Type B pancreatic cell (in vitro differentiated cells): ENCODE measurements around the gene TNS3. TPM values are rescaled to one million over a fixed set of nuclear protein-coding genes. Genes with fewer than 3 reads are reported as not detected.

Experiments
- DNase-seq: peaks from one replicate; pipeline ENCODE4 v3.0.0; 2021; ENCODE audit warnings: mixed read lengths; ENCODE audit not compliant: unreplicated experiment; ENCODE audit errors: extremely low spot score
- H3K27ac Mint-ChIP-seq: 2 replicates; pipeline ENCODE4 v1.8.0; 2021; ENCODE audit warnings: mild to moderate bottlenecking, mixed read lengths
- H3K27me3 Mint-ChIP-seq: 2 replicates; pipeline ENCODE4 v1.8.0; 2021; ENCODE audit warnings: mixed read lengths
- H3K36me3 Mint-ChIP-seq: 2 replicates; pipeline ENCODE4 v1.8.0; 2021; ENCODE audit warnings: mixed read lengths
- H3K4me1 Mint-ChIP-seq: one replicate; pipeline ENCODE4 v1.8.0; 2021; ENCODE audit warnings: mixed read lengths; ENCODE audit not compliant: unreplicated experiment
- H3K4me3 Mint-ChIP-seq: 2 replicates; pipeline ENCODE4 v1.8.0; 2021; ENCODE audit warnings: mild to moderate bottlenecking, mixed read lengths
- H3K9me3 Mint-ChIP-seq: 2 replicates; pipeline ENCODE4 v1.8.0; 2021; ENCODE audit warnings: mixed read lengths
- total RNA-seq: library from RNA; stranded (reverse); gene quantifications from 2 replicates; pipeline ENCODE4 v1.2.1, GENCODE V29; 2021; ENCODE audit warnings: low replicate concordance
- TF ChIP-seq, protein P1 (sequence below): fragments of 200-600 bp; sonication (generic); conservative IDR thresholded peaks from 2 replicates; pipeline ENCODE4 v1.5.0; 2021; ENCODE audit warnings: antibody characterized with exemption, mild to moderate bottlenecking

The TNS3 gene
- total RNA-seq, 1 donor from 2014 or later = 138 TPM

DNA sequence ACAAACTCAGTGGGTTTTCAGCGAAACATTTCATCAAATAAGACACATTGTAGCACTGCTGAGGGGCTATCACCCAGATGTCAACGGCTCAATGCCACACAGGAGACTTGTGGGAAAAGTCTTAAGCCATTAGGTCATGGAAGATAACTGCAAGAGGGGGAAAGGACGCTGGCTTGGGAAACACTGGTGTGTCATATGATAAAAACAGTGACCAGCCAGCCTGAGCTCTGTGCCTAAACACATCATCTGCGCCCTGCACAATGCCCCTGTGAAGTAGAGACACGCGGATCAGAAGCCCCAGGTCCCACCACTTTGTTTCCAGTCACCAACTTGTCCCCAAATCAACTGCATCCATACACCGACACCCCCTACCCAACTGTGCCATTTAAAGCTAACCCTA lies 116.7 kb downstream of the TNS3 start:
- Mint-ChIP-seq H3K4me3 (no peak overlapping the region), H3K9me3 (no peaks in the 10 kb centered on the region), H3K4me1 (peaks cover 42% of the 10 kb centered on the region), H3K36me3 (peaks cover 25% of the 10 kb centered on the region), H3K27ac (peak overlapping the region; percentile 8), H3K27me3 (no peaks in the 10 kb centered on the region)
- no peak for DNase-seq
- TF ChIP-seq, protein P1, sequence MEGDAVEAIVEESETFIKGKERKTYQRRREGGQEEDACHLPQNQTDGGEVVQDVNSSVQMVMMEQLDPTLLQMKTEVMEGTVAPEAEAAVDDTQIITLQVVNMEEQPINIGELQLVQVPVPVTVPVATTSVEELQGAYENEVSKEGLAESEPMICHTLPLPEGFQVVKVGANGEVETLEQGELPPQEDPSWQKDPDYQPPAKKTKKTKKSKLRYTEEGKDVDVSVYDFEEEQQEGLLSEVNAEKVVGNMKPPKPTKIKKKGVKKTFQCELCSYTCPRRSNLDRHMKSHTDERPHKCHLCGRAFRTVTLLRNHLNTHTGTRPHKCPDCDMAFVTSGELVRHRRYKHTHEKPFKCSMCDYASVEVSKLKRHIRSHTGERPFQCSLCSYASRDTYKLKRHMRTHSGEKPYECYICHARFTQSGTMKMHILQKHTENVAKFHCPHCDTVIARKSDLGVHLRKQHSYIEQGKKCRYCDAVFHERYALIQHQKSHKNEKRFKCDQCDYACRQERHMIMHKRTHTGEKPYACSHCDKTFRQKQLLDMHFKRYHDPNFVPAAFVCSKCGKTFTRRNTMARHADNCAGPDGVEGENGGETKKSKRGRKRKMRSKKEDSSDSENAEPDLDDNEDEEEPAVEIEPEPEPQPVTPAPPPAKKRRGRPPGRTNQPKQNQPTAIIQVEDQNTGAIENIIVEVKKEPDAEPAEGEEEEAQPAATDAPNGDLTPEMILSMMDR = no peak

DNA sequence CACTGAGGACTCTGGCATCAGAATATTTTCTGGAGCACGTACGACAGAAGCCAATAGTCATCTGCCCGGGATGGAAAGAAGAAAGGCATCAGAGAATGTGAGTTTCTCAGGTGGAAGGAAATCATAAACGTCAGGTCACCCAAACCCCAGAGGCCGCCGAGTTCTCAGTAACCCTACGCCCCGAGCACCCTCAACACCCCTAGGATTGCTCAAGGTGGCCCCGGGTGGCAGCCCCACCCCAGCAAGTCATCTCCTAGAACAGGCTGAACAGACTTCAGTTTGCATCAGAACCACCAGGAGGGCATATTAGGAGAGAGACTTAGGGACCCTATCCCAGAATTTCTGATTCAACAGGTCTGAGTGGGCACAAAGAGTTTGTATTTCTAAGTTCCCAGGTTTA lies 117.6 kb downstream of the TNS3 start:
- Mint-ChIP-seq H3K27ac (no peak overlapping the region), H3K4me3 (no peak overlapping the region), H3K27me3 (no peaks in the 10 kb centered on the region), H3K4me1 (peaks cover 48% of the 10 kb centered on the region), H3K36me3 (peaks cover 22% of the 10 kb centered on the region), H3K9me3 (no peaks in the 10 kb centered on the region)
- DNase-seq = no peak
- TF ChIP-seq, protein P1 = no peak

GRCh38 chr7:47461746-47462145 lies 120.2 kb downstream of the TNS3 start:
- H3K27ac Mint-ChIP-seq = peak overlapping the region; percentile 21
- H3K4me1 Mint-ChIP-seq = peaks cover 54% of the 10 kb centered on the region
- H3K4me3 Mint-ChIP-seq = no peak overlapping the region
- H3K9me3 Mint-ChIP-seq = no peaks in the 10 kb centered on the region
- peaks cover 22% of the 10 kb centered on the region for H3K36me3 Mint-ChIP-seq
- no peak for DNase-seq
- TF ChIP-seq, protein P1 = no peak
- H3K27me3 Mint-ChIP-seq = no peaks in the 10 kb centered on the region

- Mint-ChIP-seq H3K36me3 (peaks cover 17% of the 10 kb centered on the region), H3K4me3 (no peak overlapping the region), H3K27ac (peak overlapping the region; percentile 24), H3K4me1 (peaks cover 52% of the 10 kb centered on the region), H3K27me3 (no peaks in the 10 kb centered on the region), H3K9me3 (no peaks in the 10 kb centered on the region)
- TF ChIP-seq, protein P1 = no peak
- DNase-seq = no peak
These were observed 120.8 kb downstream of the TNS3 start for GRCh38 chr7:47461161-47461560.

DNA sequence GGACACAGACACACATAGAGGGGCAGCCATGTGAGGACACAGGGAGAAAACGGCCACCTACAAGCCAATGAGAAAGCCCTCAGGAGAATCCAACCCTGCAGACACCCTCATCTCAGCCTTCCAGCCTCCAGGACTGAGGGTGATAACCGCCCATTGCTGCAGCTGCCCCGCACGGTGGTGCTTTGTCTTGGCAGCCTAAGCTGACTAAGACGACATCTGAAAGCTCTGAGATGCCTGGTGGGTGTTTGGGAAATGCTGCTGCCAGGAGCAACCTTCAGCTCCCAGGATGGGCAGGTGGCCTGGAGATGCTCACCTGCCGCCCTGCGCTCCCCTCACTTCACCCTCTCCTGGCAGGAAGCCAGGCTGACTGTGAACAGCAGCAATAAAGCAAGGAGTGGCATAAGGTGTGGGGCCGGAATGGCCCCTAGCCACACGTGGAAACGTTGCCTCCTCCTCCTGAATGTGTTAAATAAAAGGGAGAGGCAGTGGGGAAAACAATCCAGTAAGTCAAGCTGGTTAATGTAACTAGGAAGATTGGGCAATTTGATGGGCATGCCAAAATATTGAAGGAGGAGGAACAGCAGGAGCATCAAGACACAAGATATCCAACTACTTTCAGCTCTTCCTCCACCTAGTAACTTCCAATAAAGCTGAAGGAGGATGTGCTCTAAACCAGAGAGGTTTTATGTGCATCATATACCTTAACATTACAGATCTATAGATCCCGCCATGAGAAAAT lies 121.5 kb downstream of the TNS3 start:
- H3K9me3 Mint-ChIP-seq = no peaks in the 10 kb centered on the region
- no peaks in the 10 kb centered on the region for H3K27me3 Mint-ChIP-seq
- DNase-seq = no peak
- H3K4me1 Mint-ChIP-seq = peaks cover 59% of the 10 kb centered on the region
- H3K36me3 Mint-ChIP-seq = peaks cover 17% of the 10 kb centered on the region
- TF ChIP-seq, protein P1 = no peak
- H3K27ac Mint-ChIP-seq = peak overlapping the region; percentile 24
- H3K4me3 Mint-ChIP-seq = no peak overlapping the region
